Gastroesophageal sphincter (tissue), 4 donors: ENCODE measurements around the gene KLHL29. TPM values are rescaled to one million over a fixed set of nuclear protein-coding genes. Genes with fewer than 3 reads are reported as not detected.

Experiments used
- ATAC-seq: fragments of 150-250 bp; one replicate; pipeline ENCODE4 v1.9.1; 2016; ENCODE audit warnings: mild to moderate bottlenecking, moderate library complexity
- H3K27ac ChIP-seq, 4 donors: fragments of 200-600 bp; sonication (generic) in 3 of 4; 1 replicate in 3 of 4; 2 replicates in 1 of 4; pipeline ENCODE4 v1.5.1; 2016 to 2019
- H3K27me3 ChIP-seq: fragments of 200-600 bp; sonication (generic); one replicate; pipeline ENCODE4 v1.5.1; 2019
- H3K36me3 ChIP-seq, 2 donors: fragments of 200-600 bp; sonication (generic); one replicate each; pipeline ENCODE4 v1.5.1; 2019; ENCODE audit warnings: control low read depth in 1 of 2
- H3K4me1 ChIP-seq, 3 donors: fragments of 200-600 bp; sonication (generic); 1 replicate in 2 of 3; 2 replicates in 1 of 3; pipeline ENCODE4 v1.5.1; 2016 to 2019; ENCODE audit warnings: control low read depth in 2 of 3
- H3K4me3 ChIP-seq, 2 donors: fragments of 200-600 bp; sonication (generic); one replicate each; pipeline ENCODE4 v1.5.1; 2019; ENCODE audit warnings: mild to moderate bottlenecking in 1 of 2, moderate library complexity in 1 of 2
- H3K9me3 ChIP-seq, 3 donors: fragments of 200-600 bp; sonication (generic); one replicate each; pipeline ENCODE4 v1.5.1; 2017 to 2019; ENCODE audit warnings: control low read depth in 2 of 3
- CTCF ChIP-seq, 4 experiments: fragments of 200-600 bp in 2 of 4; fragments of 450-650 bp in 2 of 4; sonication (generic) in 1 of 4; IDR thresholded peaks; one replicate each; pipeline ENCODE4 v1.5.1; 2017 to 2019; ENCODE audit warnings: antibody characterized with exemption in 4 of 4, mild to moderate bottlenecking in 2 of 4, moderate library complexity in 2 of 4
- EP300 ChIP-seq: sonication (generic); formaldehyde crosslinking; IDR thresholded peaks from one replicate; pipeline ENCODE4 v1.6.1; 2017; ENCODE audit warnings: antibody characterized with exemption, mild to moderate bottlenecking
- POLR2A ChIP-seq, 2 donors: fragments of 450-650 bp; IDR thresholded peaks; one replicate each; pipeline ENCODE4 v1.6.1; 2017; ENCODE audit warnings: antibody characterized with exemption in 2 of 2, mild to moderate bottlenecking in 2 of 2, moderate library complexity in 1 of 2
- POLR2AphosphoS5 ChIP-seq: sonication (generic); formaldehyde crosslinking; IDR thresholded peaks from one replicate; pipeline ENCODE4 v1.6.1; 2017; ENCODE audit warnings: antibody characterized with exemption
- WGBS, 2 donors: methylation state at CpG; one replicate each; pipeline ENCODE4 v1.1.5; 2018; ENCODE audit warnings: low coverage in 1 of 2; 5-methylcytosine and 5-hydroxymethylcytosine counted together
- total RNA-seq, 4 donors: library from RNA; depleted of rRNA; stranded (reverse); fragments of >200 nt; gene quantifications; one replicate each; pipeline ENCODE4 v1.1.0, GENCODE V29; 2016

KLHL29 gene
- total RNA-seq, 4 donors from 2014 or later: 15.2 to 31.5 (median 24.2) TPM

GRCh38 chr2:23377771-23378170 is 7.2 kb upstream of the KLHL29 start:
- H3K9me3 ChIP-seq: no peaks in the 10 kb centered on the region

GRCh38 chr2:23378496-23378895 is 6.5 kb upstream of the KLHL29 start:
- H3K27ac ChIP-seq: no peak overlapping the region
- no peak for ATAC-seq

More at GRCh38 chr2:23377771-23378170, 7.2 kb upstream of the KLHL29 start:
- Histone ChIP-seq H3K4me3 (no peak overlapping the region), H3K4me1 (peaks cover 0 to 9% (median 0%) of the 10 kb centered on the region in 3 donors), H3K36me3 (no peaks in the 10 kb centered on the region), H3K27me3 (no peaks in the 10 kb centered on the region), H3K27ac (no peak overlapping the region)
- ATAC-seq: no peak
- TF ChIP-seq CTCF (IDR thresholded peaks at IDR 0.05) (no peak), POLR2A (IDR thresholded peaks at IDR 0.05) (no peak), EP300 (no peak), POLR2AphosphoS5 (no peak)
- WGBS, 2 donors: 54 to 70% methylated on average over 4 of the region's 4 CpGs

GRCh38 chr2:23379220-23379695 is 5.7 kb upstream of the KLHL29 start:
- Histone ChIP-seq H3K27ac (no peak overlapping the region), H3K27me3 (no peaks in the 10 kb centered on the region), H3K36me3 (no peaks in the 10 kb centered on the region), H3K4me1 (peaks cover 0 to 9% (median 0%) of the 10 kb centered on the region in 3 donors), H3K4me3 (no peak overlapping the region), H3K9me3 (no peaks in the 10 kb centered on the region)
- 100% methylated on average over 1 of the region's 7 CpGs; no CpG with 5 or more reads in 1 of the 2 donors for WGBS, 2 donors
- ATAC-seq: no peak
- no peak for TF ChIP-seq POLR2AphosphoS5
- no peak for TF ChIP-seq POLR2A (IDR thresholded peaks at IDR 0.05)
- no peak for TF ChIP-seq CTCF (IDR thresholded peaks at IDR 0.05)
- no peak for TF ChIP-seq EP300

More at GRCh38 chr2:23378496-23378895, 6.5 kb upstream of the KLHL29 start:
- H3K9me3 ChIP-seq: no peaks in the 10 kb centered on the region
- no peaks in the 10 kb centered on the region for H3K27me3 ChIP-seq
- WGBS, 2 donors: 86 to 90% methylated on average over 2 of the region's 2 CpGs
- H3K4me3 ChIP-seq: no peak overlapping the region
- H3K36me3 ChIP-seq: no peaks in the 10 kb centered on the region
- TF ChIP-seq CTCF (IDR thresholded peaks at IDR 0.05) (no peak), POLR2A (IDR thresholded peaks at IDR 0.05) (no peak), EP300 (no peak), POLR2AphosphoS5 (no peak)
- peaks cover 0 to 9% (median 0%) of the 10 kb centered on the region in 3 donors for H3K4me1 ChIP-seq

- Histone ChIP-seq H3K27ac (no peak overlapping the region), H3K36me3 (no peaks in the 10 kb centered on the region), H3K27me3 (no peaks in the 10 kb centered on the region), H3K4me1 (peaks cover 0 to 15% (median 0%) of the 10 kb centered on the region in 3 donors), H3K4me3 (no peak overlapping the region), H3K9me3 (no peaks in the 10 kb centered on the region)
- TF ChIP-seq EP300 (no peak), CTCF (IDR thresholded peaks at IDR 0.05) (no peak), POLR2AphosphoS5 (no peak), POLR2A (IDR thresholded peaks at IDR 0.05) (no peak)
- WGBS, 2 donors: 42 to 57% methylated on average over 3 to 4 of the region's 4 CpGs
- no peak for ATAC-seq
Observed at GRCh38 chr2:23380562-23381065, 4.4 kb upstream of the KLHL29 start.

- WGBS, 2 donors: 46 to 50% methylated on average over 6 of the region's 6 CpGs
- H3K27ac ChIP-seq: no peak overlapping the region
- H3K4me1 ChIP-seq: peaks cover 0 to 19% (median 0%) of the 10 kb centered on the region in 3 donors
- H3K4me3 ChIP-seq: no peak overlapping the region
- no peaks in the 10 kb centered on the region for H3K27me3 ChIP-seq
- H3K36me3 ChIP-seq: no peaks in the 10 kb centered on the region
- H3K9me3 ChIP-seq: no peaks in the 10 kb centered on the region
- TF ChIP-seq EP300 (no peak), POLR2A (IDR thresholded peaks at IDR 0.05) (no peak), CTCF (IDR thresholded peaks at IDR 0.05) (no peak), POLR2AphosphoS5 (no peak)
- no peak for ATAC-seq
Observed at GRCh38 chr2:23381084-23381483, 3.9 kb upstream of the KLHL29 start.
